SKM-1 treated with dmso at 0.1 percent for 144 hours (cell line): ENCODE measurements around the gene HNRNPK.

Experiments
- DNase-seq: peaks from one replicate; lab custom pipeline; 2025; ENCODE audit not compliant: unreplicated experiment; lab: John Stamatoyannopoulos, UW

HNRNPK gene

GRCh38 chr9:83979812-83980394 lies at the start of gene HNRNPK:
TSS of gene HNRNPK (minus strand) at chr9:83980215. CDS start at chr9:83978252, 1,963 bp downstream.
- peak; percentile 62 for DNase-seq

DNA sequence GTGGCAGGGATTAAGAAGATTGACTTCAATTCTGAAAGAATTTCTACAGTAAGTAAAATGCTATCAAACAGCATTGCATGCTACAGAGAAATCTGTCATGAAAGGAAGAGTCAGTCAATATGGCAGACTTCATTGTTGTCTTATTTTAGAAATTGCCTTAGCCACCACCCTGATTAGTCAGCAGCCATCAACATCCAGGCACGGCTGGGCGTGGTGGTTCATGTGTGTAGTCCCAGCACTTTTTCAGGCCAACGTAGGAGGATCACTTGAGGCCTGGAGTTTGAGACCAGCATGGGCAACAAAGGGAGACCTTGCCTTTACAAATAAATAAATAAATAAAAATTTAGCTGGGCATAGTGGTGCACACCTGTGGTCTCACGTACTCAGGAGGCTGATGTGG lies 47.2 kb upstream of the HNRNPK start:
- DNase-seq: no peak

DNA sequence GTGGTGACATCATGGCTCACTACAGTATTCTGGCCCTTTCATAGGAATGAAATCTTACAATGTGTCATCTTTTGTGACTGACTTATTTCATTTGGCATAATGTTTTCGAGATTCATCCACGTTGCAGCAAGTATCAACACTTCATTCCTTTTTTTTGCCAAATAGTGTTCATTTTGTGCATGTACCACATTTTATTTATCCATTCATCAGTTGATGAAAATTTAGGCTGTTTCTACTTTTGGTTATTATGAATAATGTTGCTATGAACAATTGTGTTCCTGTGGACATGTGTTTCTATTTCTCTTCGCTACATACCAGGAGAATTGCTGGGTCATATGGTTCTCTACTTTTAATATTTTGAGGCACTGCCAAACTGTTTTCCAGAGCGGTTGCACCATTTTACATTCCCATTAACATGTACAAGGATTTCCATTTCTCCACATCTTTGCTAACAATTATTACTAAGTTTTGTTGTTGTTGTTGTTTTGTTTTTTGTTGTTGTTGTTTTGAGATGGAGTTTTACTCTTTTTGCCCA lies 44.1 kb upstream of the HNRNPK start:
- DNase-seq: no peak

DNA sequence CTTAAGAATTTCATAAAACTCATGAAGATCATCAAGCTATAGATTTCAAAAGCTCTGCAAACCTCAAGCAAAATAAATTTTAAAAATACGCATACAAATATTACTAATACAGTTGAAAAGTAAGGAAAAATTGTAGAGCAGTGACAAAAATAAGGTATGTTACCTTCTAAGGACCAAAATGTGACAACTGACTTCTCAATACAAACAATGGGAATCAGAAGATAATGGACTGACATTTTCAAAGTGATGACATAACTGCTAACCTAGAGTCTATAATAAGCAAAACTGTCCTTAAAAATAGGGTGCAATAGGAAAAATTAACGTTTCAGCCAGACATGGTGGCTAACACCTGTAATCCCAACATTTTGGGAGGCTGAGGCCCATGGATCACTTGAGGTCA lies 27.6 kb upstream of the HNRNPK start:
- no peak for DNase-seq

- no peak for DNase-seq
Measured at GRCh38 chr9:84003246-84003645, 23.2 kb upstream of the HNRNPK start.

- no peak for DNase-seq
Measured at GRCh38 chr9:84002344-84002743, 22.3 kb upstream of the HNRNPK start.

DNA sequence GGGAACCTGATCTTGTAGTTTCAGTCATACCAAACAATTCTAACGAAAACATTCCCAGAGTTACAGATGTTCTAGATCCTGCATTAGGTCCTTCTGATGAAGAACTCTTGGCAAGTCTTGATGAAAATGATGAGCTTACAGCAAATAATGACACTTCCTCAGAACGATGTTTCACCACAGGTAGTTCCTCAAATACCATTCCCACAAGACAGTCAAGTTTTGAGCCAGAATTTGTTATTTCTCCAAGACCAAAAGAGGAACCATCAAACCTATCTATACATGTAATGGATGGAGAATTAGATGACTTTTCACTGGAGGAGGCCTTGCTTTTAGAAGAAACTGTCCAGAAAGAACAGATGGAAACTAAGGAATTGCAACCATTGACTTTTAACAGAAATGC lies 21.6 kb upstream of the HNRNPK start:
- DNase-seq: peak; percentile 39

GRCh38 chr9:84000186-84000585 lies 20.2 kb upstream of the HNRNPK start:
- no peak for DNase-seq

- no peak for DNase-seq
Measured at GRCh38 chr9:83999141-83999918, 19.3 kb upstream of the HNRNPK start.

GRCh38 chr9:83996126-83996525 lies 16.1 kb upstream of the HNRNPK start:
- no peak for DNase-seq

GRCh38 chr9:83992901-83993300 lies 12.9 kb upstream of the HNRNPK start:
- no peak for DNase-seq

DNA sequence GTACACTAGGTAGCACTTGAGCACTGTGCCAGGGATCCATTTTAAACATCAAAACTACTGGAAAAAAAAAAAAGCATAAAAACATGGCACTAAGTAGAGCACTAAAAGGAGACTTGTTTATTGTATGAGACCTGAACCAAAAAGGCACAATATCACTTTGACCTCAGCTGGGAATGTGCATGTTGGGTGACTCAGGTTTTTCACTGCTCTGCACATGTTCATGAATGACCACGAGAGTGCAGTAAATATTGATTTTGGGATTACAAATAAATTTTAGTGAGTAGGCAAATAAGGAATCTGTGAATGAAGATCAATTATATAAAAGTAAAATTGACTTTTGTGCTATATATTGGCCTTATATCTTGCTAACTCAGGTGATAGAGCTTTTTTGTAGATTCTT lies 12.4 kb upstream of the HNRNPK start:
- DNase-seq: no peak

DNA sequence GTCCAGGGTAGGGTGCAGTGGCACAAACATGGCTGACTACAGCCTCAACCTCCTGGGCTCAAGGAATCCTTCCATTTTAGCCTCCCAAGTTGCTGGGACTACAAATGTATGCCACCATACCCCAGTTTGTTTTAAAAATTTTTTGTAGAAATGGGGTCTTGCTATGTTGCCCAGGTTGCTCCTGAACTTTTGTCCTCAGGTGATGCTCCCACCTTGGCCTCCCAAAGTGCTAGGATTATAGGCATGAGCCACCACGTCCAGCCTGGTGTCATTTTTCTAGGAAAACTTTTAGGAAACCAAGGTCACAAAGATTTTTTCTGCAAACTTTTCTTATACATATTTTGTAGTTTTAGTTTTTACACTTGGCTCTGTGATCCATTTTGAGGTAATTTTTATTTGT lies 11.3 kb upstream of the HNRNPK start:
- no peak for DNase-seq

DNA sequence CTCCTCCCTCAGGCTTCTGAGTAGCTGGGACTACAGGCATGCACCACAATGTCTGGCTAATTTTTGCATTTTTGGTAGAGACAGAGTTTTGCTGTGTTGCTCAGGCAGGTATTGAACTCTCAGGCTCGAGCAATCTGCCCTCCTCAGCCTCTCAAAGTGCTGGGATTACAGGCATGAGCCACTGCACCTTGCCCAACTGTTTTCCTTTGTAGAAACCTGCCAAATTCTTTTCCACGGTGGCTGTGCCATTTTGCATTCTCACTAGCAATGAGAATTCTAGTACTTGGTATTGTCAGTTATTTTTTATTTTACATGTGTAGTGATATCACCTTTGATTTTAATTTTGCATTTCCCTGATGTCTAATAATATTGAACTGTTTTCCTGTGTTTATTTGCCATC lies 8.4 kb upstream of the HNRNPK start:
- DNase-seq: no peak

DNA sequence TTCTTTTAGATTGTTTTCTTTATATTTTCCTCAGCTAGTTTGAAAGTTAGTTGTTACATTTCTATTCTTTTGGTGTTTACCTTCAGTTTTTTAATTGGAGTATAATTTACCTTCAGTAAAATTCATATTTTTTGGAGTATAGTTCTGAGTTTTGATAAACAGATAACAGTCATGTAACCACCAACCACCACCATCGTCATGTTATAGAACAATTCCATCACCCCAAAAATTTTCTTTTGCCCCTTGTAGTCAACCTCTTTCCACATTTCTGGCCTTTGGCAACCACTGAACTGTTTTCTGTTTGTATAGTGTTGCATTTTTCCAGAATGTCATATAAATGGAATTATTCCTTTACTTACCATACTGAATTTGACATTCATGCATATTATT lies 7.4 kb upstream of the HNRNPK start:
- no peak for DNase-seq

DNA sequence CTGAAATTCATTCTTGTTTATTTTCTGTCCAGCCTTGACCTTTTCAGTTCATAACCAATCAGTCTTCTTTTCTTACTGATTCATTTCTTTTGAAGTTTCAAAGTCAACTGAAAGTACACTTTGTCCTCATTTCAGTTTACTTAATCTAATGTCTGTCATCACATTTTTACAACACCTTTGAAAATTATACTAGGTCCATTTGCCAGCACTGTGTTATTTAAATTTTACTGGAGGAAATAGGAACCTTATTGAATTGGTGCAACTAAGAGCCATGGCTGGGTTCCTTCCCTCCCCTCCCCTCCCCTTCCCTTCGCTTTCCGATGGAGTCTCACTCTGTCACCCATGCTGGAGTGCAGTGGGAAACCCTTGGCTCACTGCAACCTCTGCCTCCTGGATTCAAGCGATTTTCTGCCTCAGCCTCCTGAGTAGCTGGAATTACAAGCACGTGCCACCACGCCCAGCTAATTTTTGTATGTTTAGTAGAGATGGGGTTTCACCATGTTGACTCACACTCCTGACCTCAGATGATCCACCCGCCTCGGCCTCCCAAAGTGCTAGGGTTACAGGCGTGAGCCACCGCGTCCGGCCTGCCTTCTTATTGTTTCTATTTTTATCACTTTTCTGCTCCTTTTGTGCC lies 6.9 kb upstream of the HNRNPK start:
- no peak for DNase-seq

- DNase-seq: no peak
Measured at GRCh38 chr9:83986195-83986594, 6.2 kb upstream of the HNRNPK start.

DNA sequence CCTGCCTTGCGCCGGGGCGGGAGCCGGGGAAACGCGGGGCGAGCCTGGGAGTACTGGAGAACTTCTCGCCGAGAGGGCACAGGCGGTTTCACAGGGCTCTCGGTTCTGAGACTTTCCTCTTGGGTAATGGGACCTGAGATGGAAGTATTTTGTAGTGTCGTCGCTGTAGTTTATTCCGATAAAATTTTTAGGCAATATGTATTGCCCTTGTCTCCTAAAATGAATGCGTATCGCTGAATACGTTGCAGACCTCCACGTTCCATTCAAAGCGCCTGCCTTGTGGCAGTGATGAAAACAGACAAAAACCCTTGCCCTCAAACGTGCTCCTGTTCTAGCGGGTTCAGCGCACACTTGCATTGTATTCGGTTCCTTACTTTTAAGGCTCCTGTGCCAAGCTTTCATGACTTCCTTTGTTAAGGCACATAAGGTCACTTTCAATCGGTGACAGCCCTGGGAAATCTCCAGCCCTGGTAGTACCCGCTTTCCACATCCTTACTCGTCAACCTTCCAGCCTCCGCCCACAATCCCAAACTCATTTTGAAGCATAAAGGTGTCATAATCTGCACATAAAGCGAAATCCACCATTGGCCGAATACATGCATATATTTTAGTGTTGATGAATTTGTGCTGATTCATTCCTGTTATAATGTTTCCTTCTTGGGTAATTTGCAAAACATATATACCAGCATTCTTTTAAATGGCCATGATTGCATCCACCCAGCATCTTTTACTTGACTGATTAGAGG lies 1.3 kb upstream of the HNRNPK start:
- no peak for DNase-seq

- peak; percentile 77 for DNase-seq
Measured at GRCh38 chr9:83980395-83981125, 545 bp upstream of the HNRNPK start, which contains the start of gene RMI1. TSS of gene RMI1 (plus strand) at chr9:83980805. CDS start at chr9:84000987, 20,182 bp downstream.

DNA sequence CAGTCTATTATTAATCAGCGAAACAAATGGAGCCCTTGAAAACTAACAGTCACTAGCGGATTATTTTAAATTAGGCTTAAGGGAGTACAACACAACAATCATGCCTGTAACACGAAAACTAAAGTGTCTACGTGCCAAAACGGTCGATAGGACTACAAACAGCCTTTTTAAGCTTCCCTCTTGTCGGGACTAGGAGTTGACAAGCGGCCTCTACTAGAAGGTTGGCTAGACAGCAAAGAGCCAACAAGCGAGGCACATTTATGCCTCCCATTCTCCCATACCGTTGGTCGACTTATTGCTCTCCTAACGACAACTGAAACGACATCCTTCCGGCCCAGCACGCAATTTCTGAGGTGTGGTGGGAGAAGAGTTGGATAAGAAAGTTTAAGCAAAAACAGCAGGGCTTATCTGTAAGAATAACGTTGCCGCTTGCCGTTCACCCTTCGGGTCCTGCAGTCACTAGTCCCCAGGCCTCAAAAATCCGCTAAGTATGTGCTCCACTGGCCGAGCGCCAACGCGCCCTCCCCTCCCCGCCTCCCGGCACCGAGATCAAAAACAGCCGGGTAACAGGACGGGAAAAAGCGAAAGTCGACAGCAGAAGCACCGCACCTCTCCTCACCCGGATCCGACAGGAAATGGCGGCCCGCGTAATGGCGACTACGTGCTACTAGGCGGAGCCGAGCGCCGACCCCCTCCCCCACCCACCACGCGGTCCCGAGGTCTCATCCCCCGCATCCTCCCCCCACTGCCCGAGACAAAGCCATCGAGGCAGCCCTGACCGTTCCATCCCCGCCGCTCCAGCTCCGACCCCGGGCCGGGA lies 813 bp downstream of the HNRNPK start:
- DNase-seq: peak; percentile 20
